ENCODE results near the gene CFAP299. TPM values are rescaled to one million over a fixed set of nuclear protein-coding genes. Genes with fewer than 3 reads are reported as not detected.

The CFAP299 gene
- total and polyA plus RNA-seq, 2 of the 8 experiments (the other 6 are each of a cell fraction or from before 2014, with no cell fraction given), result not detected

GRCh38 chr4:80324171-80324570 lies 11.4 kb upstream of the CFAP299 start:
- Histone ChIP-seq H3K79me2 (ENCODE audit: control insufficient read depth in 1 of 2, insufficient read depth in 2 of 2, low read length in 2 of 2) (no peaks in the 10 kb centered on the region), H3K27ac (ENCODE audit: low read depth, low read length) (no peak overlapping the region), H3K23ac (ENCODE audit: insufficient read length) (no peak overlapping the region), H2BK120ac (replicated peaks; ENCODE audit: low read depth, low read length) (no peak overlapping the region), H2BK15ac (ENCODE audit: low read length) (no peak overlapping the region), H4K20me1 (replicated peaks in 1 of 2; ENCODE audit: control insufficient read depth in 1 of 2, insufficient read depth in 2 of 2, low read length in 2 of 2) (no peaks in the 10 kb centered on the region), H4K8ac (ENCODE audit: extremely low read depth, insufficient read depth, low read length) (no peak overlapping the region), H2AFZ (ENCODE audit: low read length) (no peak overlapping the region), H3K4me2 (ENCODE audit: insufficient read depth in 1 of 2, low read depth in 2 of 2, low read length in 2 of 2) (no peak overlapping the region), H4K91ac (replicated peaks; ENCODE audit: insufficient read length, low read length) (no peak overlapping the region), H3K23me2 (ENCODE audit: low read depth, low read length) (no peaks in the 10 kb centered on the region), H3K4me3 (ENCODE audit: extremely low read depth in 1 of 4, insufficient read depth in 2 of 4, low read depth in 3 of 4, low read length in 4 of 4) (no peak overlapping the region), H3K79me1 (ENCODE audit: low read depth, low read length) (no peaks in the 10 kb centered on the region), H2AK5ac (ENCODE audit: low read depth, low read length) (no peak overlapping the region), H3K9me3 (ENCODE audit: insufficient read depth in 2 of 2, low read depth in 1 of 2, low read length in 1 of 2) (no peaks in the 10 kb centered on the region), H3K14ac (ENCODE audit: insufficient read length) (no peak overlapping the region), H2BK20ac (ENCODE audit: low read length) (no peak overlapping the region), H3K9ac (replicated peaks in 1 of 4; ENCODE audit: extremely low read depth in 1 of 4, low read depth in 3 of 4, low read length in 3 of 4) (no peak overlapping the region), H3K4me1 (replicated peaks in 1 of 4; ENCODE audit: control insufficient read depth in 3 of 4, insufficient read depth in 4 of 4, low read length in 3 of 4) (no peaks in the 10 kb centered on the region), H4K5ac (ENCODE audit: insufficient read length, low read depth, low read length) (no peak overlapping the region), H3K27me3 (replicated peaks in 1 of 4; ENCODE audit: control insufficient read depth in 3 of 4, extremely low read depth in 1 of 4, insufficient read depth in 3 of 4, low read length in 3 of 4) (no peaks in the 10 kb centered on the region), H3K36me3 (ENCODE audit: control insufficient read depth in 2 of 4, insufficient read depth in 4 of 4, low read length in 3 of 4) (no peaks in the 10 kb centered on the region), H2BK5ac (ENCODE audit: low read depth, low read length) (no peak overlapping the region), H3K18ac (ENCODE audit: extremely low read depth, low read length) (no peak overlapping the region), H3K56ac (replicated peaks; ENCODE audit: insufficient read length, low read depth, low read length) (no peak overlapping the region), H3K4ac (replicated peaks; ENCODE audit: insufficient read length, low read depth, low read length) (no peak overlapping the region), H2BK12ac (ENCODE audit: low read depth, low read length) (no peak overlapping the region)
- ChIA-PET CTCF (ENCODE audit: partially characterized antibody) (no interaction called here), POLR2A (ENCODE audit: partially characterized antibody) (no interaction called here)
- FAIRE-seq (no peak), DNase-seq (ENCODE audit: low read depth in 1 of 2, low spot score in 2 of 2) (no peak)
- 90% methylated on average over 6 of the region's 6 CpGs; no CpG with 5 or more reads in 1 of the 2 experiments for WGBS, 2 experiments (ENCODE audit: extremely low coverage in 1 of 2, insufficient coverage in 1 of 2, insufficient read length in 1 of 2, insufficient replicate concordance in 2 of 2, low coverage in 1 of 2, low lambda C conversion rate in 2 of 2, missing lambda C conversion rate in 1 of 2)
- TF ChIP-seq POU5F1 (IDR thresholded peaks at IDR 0.05; ENCODE audit: low read depth, low read length), result no peak
- no peak for TF ChIP-seq MAX (IDR thresholded peaks at IDR 0.05)
- no peak for TF ChIP-seq SIN3A (conservative IDR thresholded peaks at IDR 0.05 in 1 of 2, IDR thresholded peaks at IDR 0.05 in 1 of 2; ENCODE audit: low read depth in 1 of 2, low read length in 2 of 2)
- no peak for TF ChIP-seq SP4 (IDR thresholded peaks at IDR 0.05; ENCODE audit: low read length)
- no peak for TF ChIP-seq MAFK (IDR thresholded peaks at IDR 0.05; ENCODE audit: low read depth, low read length)
- TF ChIP-seq CEBPB (IDR thresholded peaks at IDR 0.05; ENCODE audit: low read depth, low read length), result no peak
- no peak for TF ChIP-seq RXRA (IDR thresholded peaks at IDR 0.05; ENCODE audit: insufficient read depth, low read depth, low read length)
- TF ChIP-seq EGR1 (IDR thresholded peaks at IDR 0.05; ENCODE audit: borderline replicate concordance, low read depth, low read length), result no peak
- no peak for TF ChIP-seq SIRT6 (IDR thresholded peaks at IDR 0.05; ENCODE audit: low read length)
- TF ChIP-seq SAP30 (IDR thresholded peaks at IDR 0.05; ENCODE audit: insufficient read depth, insufficient replicate concordance, low read length), result no peak
- TF ChIP-seq CBX8 (IDR thresholded peaks at IDR 0.05; ENCODE audit: borderline replicate concordance, low read depth, low read length), result no peak
- TF ChIP-seq GABPA (IDR thresholded peaks at IDR 0.05; ENCODE audit: borderline replicate concordance, insufficient read depth, low read length), result no peak
- no peak for TF ChIP-seq EP300 (IDR thresholded peaks at IDR 0.05; ENCODE audit: borderline replicate concordance in 1 of 2, low read depth in 2 of 2, low read length in 2 of 2)
- no peak for TF ChIP-seq JUN (IDR thresholded peaks at IDR 0.05; ENCODE audit: low read depth, low read length)
- no peak for TF ChIP-seq ASH2L (IDR thresholded peaks at IDR 0.05; ENCODE audit: low read length)
- TF ChIP-seq TCF12 (IDR thresholded peaks at IDR 0.05; ENCODE audit: low read depth, low read length), result no peak
